Stimulated activated naive CD4-positive, alpha-beta T cell (primary cell): ENCODE measurements around the gene GMCL2.

Experiments used
- DNase-seq, 6 experiments: peaks; one replicate each; lab custom pipeline; 2025; lab: John Stamatoyannopoulos, UW

GMCL2 gene

DNA sequence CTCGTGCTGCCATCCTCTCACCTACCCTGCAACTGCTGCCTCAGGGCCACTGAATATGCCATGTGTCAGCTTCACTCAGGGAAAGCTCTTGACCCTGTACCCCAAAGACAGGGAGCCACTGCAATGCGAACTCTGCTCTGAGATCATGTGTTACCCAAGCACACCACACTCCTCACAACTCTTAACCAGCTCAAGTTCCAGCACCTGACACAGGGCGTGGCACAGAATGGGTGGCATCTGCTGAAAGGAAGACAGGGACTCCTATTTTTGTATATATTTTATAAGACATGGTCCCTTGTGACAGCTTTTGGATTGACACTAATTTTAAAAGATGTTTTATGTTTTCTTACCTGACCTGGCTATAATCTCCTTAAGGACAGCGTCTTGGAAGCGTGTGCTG lies 34.7 kb upstream of the GMCL2 start:
- DNase-seq: no peak

GRCh38 chr5:178221282-178221681 lies 34.1 kb upstream of the GMCL2 start:
- DNase-seq: no peak

- DNase-seq: no peak
These were observed 31.7 kb upstream of the GMCL2 start for GRCh38 chr5:178218827-178219226.

DNA sequence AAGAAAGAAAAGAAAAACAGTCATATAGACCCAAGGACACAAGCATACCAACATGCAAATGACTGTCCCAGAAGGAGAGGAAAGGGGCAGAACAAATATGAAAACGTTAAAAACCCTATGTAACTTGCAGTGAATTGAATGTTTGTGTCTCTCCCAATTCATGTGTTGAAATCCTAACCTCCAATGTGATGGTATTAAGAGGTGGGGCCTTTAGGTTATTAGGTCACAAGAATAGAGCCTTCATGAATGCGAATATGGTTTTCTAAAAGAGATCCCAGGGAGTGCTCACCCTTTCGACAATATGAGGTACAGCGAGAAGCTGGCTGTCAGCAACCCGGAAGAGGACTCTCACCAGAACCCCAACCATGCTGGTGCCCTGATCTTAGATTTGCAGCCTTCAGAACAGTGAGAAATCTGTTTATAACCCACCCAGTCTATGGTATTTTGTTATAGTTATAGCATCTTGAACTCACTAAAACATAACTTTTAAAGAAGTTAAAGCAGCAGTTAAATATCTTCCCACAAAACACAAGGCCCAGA lies 31.1 kb upstream of the GMCL2 start:
- no peak for DNase-seq

DNA sequence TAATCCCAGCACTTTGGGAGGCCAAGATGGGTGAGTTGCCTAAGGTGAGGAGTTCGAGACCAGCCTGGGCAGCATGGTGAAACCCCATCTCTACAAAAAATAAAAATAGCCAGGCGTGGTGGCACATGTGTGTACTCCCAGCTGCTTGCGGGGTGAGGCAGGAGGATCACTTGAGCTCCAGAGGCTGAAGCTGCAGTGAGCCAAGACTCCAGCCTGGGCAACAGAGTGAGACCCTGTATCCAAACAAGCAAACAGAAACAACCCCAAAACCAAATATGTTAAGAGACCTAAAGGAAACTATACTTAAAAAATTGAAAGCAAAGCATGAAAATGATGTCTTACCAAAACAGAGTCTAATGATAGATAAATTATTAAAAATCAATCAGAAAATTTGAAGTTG lies 29.6 kb upstream of the GMCL2 start:
- no peak for DNase-seq

GRCh38 chr5:178216088-178216534 lies 28.9 kb upstream of the GMCL2 start:
- no peak for DNase-seq

DNA sequence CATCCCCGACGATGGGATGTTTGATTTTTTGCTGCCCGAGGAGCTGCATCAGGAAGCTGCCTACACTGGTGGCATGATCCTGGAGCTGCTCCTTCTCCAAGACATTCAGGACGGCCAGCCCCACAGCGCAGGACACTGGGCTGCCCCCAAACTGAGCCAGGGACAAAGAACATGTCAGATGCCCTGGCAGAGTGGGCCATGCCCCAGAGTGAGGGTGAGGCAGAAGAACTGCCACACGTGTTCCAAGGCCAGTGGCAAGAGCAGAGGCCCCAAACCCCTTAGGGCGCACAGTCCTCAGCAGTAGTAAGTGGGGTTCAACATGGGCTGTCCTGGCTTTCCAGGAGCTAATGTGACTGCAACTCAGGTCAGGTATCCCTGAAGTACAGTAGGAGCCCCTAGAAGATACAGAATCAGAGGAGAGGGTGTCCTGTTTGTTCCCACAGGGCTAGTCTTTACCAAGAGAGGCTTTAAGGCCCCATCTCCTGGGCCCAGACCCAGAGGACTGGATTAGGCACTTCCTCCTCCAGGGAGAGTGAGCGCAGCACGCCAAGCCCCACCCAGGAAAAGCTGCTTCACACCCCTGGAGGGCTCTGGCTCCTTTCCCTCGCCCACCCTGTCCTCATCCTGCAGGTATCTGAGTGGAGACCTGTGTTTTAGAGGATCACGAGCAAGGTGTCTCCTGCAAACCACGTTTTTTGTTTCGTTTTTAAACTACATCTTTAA lies 28.3 kb upstream of the GMCL2 start:
- DNase-seq: no peak

DNA sequence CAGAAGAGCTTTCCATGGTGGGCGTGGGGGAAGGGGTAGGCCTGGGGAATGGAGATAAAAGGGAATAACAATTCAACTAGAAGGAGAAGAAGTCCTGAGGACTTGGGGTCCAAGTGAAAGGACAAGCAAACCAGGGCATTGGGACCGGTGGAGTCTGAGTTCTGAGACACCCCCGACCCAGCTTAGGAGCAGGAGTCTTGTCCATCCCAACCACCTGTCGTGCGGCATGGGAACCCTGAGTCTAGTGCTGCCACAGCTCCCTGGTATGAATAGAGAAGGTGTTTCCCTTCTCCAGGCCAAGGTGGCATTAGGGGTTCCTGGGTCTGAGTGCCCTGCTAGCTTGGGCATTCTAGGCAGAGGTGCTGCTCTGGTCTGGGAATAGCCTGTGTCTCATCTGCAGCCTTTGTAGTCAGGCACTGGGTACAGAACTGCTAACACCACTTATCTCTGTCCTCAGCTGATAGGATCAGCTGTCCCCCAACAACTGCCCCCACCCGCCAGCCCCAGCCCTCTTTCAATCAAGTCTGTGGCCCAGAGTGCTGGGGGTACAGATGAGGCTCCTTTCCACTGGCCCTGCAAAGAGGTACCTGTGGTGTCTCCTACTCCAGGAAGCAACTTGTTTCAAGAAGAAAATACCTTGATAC lies 27.1 kb upstream of the GMCL2 start:
- DNase-seq: no peak

DNA sequence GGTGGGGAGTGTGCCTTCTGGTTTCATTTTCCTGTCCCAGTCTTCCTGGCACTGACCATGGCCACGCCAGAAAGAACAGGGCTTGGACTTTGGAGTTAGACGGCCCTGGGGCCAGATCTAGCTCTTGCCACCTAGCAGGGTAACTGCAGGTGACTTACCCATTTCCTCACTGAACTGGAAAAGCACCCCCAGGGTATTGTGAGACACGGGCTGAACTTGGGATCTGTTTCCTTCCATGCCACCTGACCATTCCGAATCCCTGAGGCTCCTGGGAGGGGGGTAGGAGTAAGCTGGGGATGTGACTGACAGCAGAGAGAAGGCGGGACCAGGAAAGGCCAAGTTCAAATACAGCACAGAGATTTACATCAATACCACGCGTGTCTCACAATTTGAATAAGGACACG lies 26.6 kb upstream of the GMCL2 start:
- DNase-seq: no peak

DNA sequence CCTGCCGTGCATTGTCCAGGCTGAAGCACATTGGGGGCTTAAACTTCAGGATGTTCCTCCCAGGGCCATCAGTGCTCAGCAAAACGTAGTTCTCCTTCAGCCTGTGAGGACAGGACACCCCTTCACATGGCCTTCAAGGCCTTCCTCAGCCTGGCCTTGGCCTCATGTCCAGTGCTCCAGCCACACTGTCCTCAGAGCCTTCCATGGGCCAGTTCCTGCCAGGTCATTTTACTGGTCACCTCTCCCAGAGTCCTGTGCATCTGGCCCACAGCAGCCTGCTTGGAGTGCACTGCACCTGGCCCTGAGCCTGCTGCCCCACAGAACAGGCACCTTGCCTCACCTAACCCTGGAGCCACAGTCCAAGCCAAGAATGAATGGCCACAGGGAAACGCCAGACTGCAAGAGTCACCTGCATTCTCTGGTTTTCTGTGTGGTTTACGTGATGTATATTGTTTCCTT lies 25.9 kb upstream of the GMCL2 start:
- DNase-seq: no peak

DNA sequence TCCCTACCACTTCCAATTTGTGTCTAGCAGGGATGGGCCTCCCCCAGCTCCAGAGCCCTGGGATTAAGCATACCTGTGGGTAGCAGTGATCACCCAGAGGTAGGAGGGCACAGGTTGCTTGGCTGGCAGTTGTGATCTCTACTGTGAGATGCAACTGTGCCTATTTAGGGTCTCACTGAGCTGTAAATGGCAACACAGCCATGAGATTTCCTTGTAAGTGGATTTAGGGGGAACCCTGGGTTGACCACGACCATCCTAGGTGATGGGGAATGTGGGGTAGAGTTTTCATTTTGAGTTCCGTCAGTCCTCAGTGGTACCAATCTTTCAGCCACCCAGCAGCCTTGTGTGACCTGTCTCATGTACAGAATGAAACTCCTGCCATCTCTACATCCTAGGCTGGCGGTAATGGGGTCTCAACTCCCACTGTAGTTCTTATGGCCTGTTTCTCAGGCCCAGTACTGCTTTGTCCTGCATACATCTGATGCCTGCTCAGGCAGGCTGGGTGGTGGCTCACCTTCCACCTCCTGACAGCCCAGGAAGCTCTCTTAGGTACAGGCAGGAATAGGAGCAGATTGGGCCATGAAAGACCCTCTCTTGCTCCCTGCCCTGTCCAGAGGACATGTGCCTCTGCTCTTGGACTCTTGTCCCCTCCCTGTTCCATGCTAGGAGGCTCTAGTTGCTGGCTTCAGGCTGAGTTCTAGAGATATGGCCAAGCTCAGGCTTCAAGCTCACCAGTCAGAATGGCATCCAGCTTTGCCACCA lies 25.3 kb upstream of the GMCL2 start:
- no peak for DNase-seq

- DNase-seq: no peak
These were observed 24.2 kb upstream of the GMCL2 start for GRCh38 chr5:178211095-178212048.

GRCh38 chr5:178210686-178211085 lies 23.5 kb upstream of the GMCL2 start:
- no peak for DNase-seq

- no peak for DNase-seq
These were observed 22.9 kb upstream of the GMCL2 start for GRCh38 chr5:178210073-178210535.

DNA sequence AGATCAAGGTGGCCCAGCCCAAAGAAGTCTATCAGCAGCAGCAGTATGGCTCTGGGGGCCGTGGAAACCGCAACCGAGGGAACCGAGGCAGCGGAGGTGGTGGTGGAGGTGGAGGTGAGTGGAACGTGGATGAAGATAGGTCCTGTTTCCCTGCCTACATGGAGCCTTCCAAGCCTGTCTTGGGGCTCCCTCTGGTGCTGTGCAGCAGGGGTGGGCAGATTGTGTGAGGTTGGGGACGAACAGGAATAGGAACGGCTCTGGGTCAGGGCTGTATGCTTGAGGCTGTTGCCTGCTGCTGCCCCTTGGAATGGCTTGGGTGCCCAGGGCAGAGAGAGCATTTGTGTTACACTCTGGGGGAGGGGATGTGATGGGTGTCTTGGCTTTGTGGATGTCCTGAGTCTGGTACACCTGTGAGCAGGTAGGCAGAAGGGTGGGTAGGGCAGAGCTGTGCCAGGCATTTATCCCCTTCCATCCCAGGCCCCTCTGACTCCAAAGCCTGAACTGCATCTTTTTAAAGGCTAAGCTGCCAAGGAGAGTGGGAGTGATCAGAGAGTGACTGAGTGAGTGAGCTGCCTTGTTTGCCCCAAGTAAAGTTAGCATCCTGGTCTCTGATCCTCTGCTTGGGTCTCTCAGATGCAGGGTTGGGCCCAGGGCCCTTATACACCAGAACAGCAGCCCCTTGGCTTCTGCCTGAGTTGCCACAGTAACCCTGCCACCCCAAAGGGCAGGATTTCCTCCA lies 22.3 kb upstream of the GMCL2 start:
- no peak for DNase-seq

DNA sequence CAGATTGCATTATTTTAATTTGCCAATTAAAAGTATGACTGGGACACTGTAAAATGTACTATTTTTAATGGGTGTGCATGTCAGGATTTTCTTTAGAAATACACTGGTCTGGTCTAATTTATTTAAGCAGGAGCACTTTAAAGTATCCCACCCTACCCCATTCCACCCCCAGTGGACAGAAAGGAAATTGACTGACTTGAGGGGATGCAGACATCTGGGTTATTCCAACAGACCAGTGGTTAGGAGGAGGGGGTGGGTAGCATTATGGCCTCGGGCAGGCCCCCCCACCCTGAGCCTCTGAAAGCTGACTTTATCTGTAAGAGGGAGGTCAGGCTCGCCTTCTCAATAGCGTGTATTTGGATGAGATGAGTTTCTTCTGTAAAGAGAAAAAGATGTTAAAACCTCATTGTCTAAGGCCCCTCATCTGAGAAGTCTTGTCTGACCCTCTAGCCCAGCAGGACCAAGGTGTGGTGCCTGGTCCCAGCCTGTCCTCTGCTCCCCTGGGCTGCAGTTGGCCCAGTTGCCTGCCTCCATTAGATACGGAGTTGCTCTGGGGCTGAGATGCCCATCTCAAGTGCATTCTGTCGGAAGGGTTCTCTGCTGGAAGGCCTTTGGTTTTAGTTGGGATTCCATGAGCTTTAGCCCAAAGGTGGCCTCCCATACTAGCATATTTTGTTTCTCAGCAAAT lies 21.5 kb upstream of the GMCL2 start:
- no peak for DNase-seq

DNA sequence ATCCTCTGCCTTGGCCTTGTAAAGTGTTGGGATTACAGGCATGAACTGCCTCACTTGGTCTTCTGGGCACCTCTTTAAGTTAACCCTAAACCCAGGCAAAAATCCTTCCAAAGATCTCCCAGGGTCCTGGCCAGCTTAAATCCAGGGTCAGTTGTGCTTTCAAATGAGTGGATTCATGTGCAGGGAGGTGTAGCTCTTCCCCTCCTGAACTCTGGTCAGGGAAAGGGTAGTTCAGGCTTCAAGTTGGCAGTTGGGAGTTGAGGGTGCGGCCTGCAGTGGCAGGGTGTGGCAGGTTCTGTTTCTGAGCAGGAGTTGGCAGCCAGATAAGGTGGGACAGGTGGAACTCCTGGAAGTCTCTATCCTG lies 20.7 kb upstream of the GMCL2 start:
- DNase-seq: no peak

GRCh38 chr5:178207183-178207916 lies 20.2 kb upstream of the GMCL2 start:
- no peak for DNase-seq
